ENCODE measurements around the gene SV2C. TPM values are rescaled to one million over a fixed set of nuclear protein-coding genes. Genes with fewer than 3 reads are reported as not detected.

SV2C gene
- total and polyA plus RNA-seq, 2 of the 13 experiments (the other 11 are each of a cell fraction or from before 2014, with no cell fraction given), result not detected

DNA sequence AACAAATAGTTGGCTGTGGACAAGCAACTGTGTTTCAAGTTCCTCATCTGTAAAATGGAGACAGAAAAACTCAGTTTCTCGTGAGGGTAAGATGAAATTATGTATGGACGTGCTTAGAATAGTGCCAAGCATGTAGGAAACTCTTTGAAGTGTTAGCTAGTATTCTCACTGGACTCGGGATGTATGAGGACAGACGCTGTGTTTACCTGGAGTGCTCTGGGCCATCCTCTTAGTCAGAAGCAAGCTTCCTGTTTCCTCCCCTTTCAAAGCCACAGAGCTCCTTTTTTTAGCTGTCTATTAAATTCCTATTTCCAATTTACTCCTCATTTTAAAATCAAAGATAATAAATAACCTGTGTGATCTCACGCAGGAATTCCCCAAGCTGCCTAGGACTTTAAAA, 296.1 kb downstream of the SV2C start:
- Histone ChIP-seq H3K79me2 (ENCODE audit: insufficient read depth, low read length) (no peaks in the 10 kb centered on the region), H2AFZ (ENCODE audit: low read length) (peak overlapping the region; percentile 84), H3K27ac (ENCODE audit: extremely low read length, insufficient read depth, low read length) (no peak overlapping the region), H3K9me3 (ENCODE audit: low read length) (no peaks in the 10 kb centered on the region), H3K36me3 (replicated peaks in 1 of 2; ENCODE audit: control insufficient read depth in 1 of 2, insufficient read depth in 2 of 2, low read length in 2 of 2) (no peaks in the 10 kb centered on the region), H3K4me1 (ENCODE audit: insufficient read depth, low read length) (peaks cover 70% of the 10 kb centered on the region), H3K27me3 (ENCODE audit: control insufficient read depth in 1 of 2, insufficient read depth in 2 of 2, low read length in 2 of 2) (no peaks in the 10 kb centered on the region; a peak in 1 of 5 replicates), H3K4me3 (replicated peaks in 1 of 3; ENCODE audit: insufficient read depth in 1 of 3, low read depth in 2 of 3, low read length in 3 of 3) (peak overlapping the region; percentile 27 to 65 (median 46)), H3K9ac (ENCODE audit: insufficient read depth, low read depth, low read length) (no peak overlapping the region), H4K20me1 (ENCODE audit: insufficient read depth, low read length) (no peaks in the 10 kb centered on the region), H3K4me2 (ENCODE audit: low read depth, low read length) (peak overlapping the region; percentile 89)
- ChIA-PET POLR2A (interaction anchor here (1.1 kb wide), 1 partner anchor 10 kb away, joined by 3 read pairs; no protein-coding TSS in a partner anchor), CTCF (ENCODE audit: low intra/inter-chr PET ratio, low total read pairs) (no interaction called here)
- FAIRE-seq (peak; percentile 47), ATAC-seq (peak; percentile 78), DNase-seq (ENCODE audit: low spot score) (peak; percentile 57)
- in situ Hi-C loops (cut with HindIII; ENCODE audit: extremely low pct_ligation_motif_present, low pct_unique_long_range_greater_than_20kb) (no loop called here), intact Hi-C loops (cut with micrococcal nuclease; ENCODE audit: unreplicated experiment) (no loop called here)
- WGBS (ENCODE audit: low lambda C conversion rate), result 10% methylated on average over 5 of the region's 5 CpGs
- BruUV-seq (replicated peaks), result no TSS peak
- no peak for TF ChIP-seq ZNF44 (CRISPR knock-in tag; IDR thresholded peaks at IDR 0.05)
- TF ChIP-seq, protein P1, sequence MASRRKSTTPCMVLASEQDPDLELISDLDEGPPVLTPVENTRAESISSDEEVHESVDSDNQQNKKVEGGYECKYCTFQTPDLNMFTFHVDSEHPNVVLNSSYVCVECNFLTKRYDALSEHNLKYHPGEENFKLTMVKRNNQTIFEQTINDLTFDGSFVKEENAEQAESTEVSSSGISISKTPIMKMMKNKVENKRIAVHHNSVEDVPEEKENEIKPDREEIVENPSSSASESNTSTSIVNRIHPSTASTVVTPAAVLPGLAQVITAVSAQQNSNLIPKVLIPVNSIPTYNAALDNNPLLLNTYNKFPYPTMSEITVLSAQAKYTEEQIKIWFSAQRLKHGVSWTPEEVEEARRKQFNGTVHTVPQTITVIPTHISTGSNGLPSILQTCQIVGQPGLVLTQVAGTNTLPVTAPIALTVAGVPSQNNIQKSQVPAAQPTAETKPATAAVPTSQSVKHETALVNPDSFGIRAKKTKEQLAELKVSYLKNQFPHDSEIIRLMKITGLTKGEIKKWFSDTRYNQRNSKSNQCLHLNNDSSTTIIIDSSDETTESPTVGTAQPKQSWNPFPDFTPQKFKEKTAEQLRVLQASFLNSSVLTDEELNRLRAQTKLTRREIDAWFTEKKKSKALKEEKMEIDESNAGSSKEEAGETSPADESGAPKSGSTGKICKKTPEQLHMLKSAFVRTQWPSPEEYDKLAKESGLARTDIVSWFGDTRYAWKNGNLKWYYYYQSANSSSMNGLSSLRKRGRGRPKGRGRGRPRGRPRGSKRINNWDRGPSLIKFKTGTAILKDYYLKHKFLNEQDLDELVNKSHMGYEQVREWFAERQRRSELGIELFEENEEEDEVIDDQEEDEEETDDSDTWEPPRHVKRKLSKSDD (CRISPR knock-in tag; IDR thresholded peaks at IDR 0.05; ENCODE audit: low read depth), result no peak
- TF ChIP-seq, protein P2, sequence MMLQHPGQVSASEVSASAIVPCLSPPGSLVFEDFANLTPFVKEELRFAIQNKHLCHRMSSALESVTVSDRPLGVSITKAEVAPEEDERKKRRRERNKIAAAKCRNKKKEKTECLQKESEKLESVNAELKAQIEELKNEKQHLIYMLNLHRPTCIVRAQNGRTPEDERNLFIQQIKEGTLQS (CRISPR knock-in tag; IDR thresholded peaks at IDR 0.05), result no peak
- no peak for TF ChIP-seq ZNF335 (CRISPR knock-in tag; IDR thresholded peaks at IDR 0.05)
- TF ChIP-seq ZNF615 (CRISPR knock-in tag; IDR thresholded peaks at IDR 0.05; ENCODE audit: borderline replicate concordance), result no peak
- TF ChIP-seq, protein P3, sequence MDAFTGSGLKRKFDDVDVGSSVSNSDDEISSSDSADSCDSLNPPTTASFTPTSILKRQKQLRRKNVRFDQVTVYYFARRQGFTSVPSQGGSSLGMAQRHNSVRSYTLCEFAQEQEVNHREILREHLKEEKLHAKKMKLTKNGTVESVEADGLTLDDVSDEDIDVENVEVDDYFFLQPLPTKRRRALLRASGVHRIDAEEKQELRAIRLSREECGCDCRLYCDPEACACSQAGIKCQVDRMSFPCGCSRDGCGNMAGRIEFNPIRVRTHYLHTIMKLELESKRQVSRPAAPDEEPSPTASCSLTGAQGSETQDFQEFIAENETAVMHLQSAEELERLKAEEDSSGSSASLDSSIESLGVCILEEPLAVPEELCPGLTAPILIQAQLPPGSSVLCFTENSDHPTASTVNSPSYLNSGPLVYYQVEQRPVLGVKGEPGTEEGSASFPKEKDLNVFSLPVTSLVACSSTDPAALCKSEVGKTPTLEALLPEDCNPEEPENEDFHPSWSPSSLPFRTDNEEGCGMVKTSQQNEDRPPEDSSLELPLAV (CRISPR knock-in tag; conservative IDR thresholded peaks at IDR 0.05; ENCODE audit: low read depth), result no peak
- no peak for TF ChIP-seq ZBTB42 (CRISPR knock-in tag; IDR thresholded peaks at IDR 0.05)
- TF ChIP-seq TBX3 (IDR thresholded peaks at IDR 0.05; ENCODE audit: borderline replicate concordance), result no peak
- TF ChIP-seq ZNF136 (CRISPR knock-in tag; IDR thresholded peaks at IDR 0.05; ENCODE audit: low read depth), result no peak
- no peak for TF ChIP-seq TBP (CRISPR knock-in tag; IDR thresholded peaks at IDR 0.05)
- TF ChIP-seq, protein P4, sequence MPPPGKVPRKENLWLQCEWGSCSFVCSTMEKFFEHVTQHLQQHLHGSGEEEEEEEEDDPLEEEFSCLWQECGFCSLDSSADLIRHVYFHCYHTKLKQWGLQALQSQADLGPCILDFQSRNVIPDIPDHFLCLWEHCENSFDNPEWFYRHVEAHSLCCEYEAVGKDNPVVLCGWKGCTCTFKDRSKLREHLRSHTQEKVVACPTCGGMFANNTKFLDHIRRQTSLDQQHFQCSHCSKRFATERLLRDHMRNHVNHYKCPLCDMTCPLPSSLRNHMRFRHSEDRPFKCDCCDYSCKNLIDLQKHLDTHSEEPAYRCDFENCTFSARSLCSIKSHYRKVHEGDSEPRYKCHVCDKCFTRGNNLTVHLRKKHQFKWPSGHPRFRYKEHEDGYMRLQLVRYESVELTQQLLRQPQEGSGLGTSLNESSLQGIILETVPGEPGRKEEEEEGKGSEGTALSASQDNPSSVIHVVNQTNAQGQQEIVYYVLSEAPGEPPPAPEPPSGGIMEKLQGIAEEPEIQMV (CRISPR knock-in tag; IDR thresholded peaks at IDR 0.05; ENCODE audit: low read depth), result no peak
- no peak for TF ChIP-seq NFATC3 (CRISPR knock-in tag; IDR thresholded peaks at IDR 0.05)
- TF ChIP-seq MTF1 (CRISPR knock-in tag; IDR thresholded peaks at IDR 0.05), result no peak
- no peak for TF ChIP-seq ZNF143 (CRISPR knock-in tag; IDR thresholded peaks at IDR 0.05)
- TF ChIP-seq TRIM24 (CRISPR knock-in tag; IDR thresholded peaks at IDR 0.05), result no peak
- no peak for TF ChIP-seq ZNF552 (CRISPR knock-in tag; IDR thresholded peaks at IDR 0.05; ENCODE audit: borderline replicate concordance)
- TF ChIP-seq, protein P5, sequence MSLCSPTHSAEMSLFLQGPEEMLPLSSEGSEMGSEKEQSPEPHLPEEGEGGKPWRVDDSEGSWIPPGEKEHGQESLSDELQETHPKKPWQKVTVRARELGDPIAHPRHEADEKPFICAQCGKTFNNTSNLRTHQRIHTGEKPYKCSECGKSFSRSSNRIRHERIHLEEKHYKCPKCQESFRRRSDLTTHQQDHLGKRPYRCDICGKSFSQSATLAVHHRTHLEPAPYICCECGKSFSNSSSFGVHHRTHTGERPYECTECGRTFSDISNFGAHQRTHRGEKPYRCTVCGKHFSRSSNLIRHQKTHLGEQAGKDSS (CRISPR knock-in tag; IDR thresholded peaks at IDR 0.05; ENCODE audit: borderline replicate concordance, low read depth), result no peak
- TF ChIP-seq ZNF569 (CRISPR knock-in tag; IDR thresholded peaks at IDR 0.05; ENCODE audit: borderline replicate concordance), result no peak
- no peak for TF ChIP-seq EHMT2 (IDR thresholded peaks at IDR 0.05; ENCODE audit: borderline replicate concordance, low read depth, low read length)
